ENCODE data around the gene MASP1. TPM values are rescaled to one million over a fixed set of nuclear protein-coding genes. Genes with fewer than 3 reads are reported as not detected.

MASP1 gene
- total RNA-seq, 1 experiment from 2014 or later: 1.0 TPM

DNA sequence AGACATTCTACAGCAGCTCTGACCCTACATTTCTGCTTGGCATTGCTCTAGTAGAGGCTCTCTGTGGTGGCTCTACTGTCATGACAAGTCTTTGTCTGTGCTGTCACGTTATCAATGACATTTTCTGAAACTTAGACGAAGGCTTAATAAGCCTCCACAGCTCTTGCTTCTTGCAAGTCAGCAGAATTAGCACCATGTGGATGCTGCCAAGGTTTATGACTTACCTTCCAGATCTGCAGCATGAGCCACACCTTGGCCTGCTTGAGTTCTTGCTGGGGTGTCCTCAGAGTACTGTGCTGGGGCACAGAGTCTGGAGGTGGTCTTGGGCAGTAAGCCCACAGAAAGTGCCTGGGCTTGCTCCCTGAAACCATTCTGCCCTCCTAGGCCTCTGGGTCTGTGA is 84.5 kb downstream of the MASP1 start:
- Histone ChIP-seq H3K9ac (ENCODE audit: extremely low read depth, insufficient read length, low read length) (no peak overlapping the region), H2AK5ac (ENCODE audit: insufficient read length, low read length) (no peak overlapping the region), H3K79me1 (ENCODE audit: insufficient read depth, low read depth, low read length, poor library complexity, severe bottlenecking) (no peaks in the 10 kb centered on the region), H2BK20ac (ENCODE audit: low read depth, low read length, poor library complexity, severe bottlenecking) (no peak overlapping the region), H2BK15ac (ENCODE audit: low read depth, low read length) (no peak overlapping the region), H3K79me2 (ENCODE audit: insufficient read depth, low read length) (no peaks in the 10 kb centered on the region), H4K8ac (replicated peaks; ENCODE audit: insufficient read length, low read depth, low read length) (no peak overlapping the region), H3K27me3 (ENCODE audit: insufficient read depth, low read length) (no peaks in the 10 kb centered on the region), H4K5ac (ENCODE audit: insufficient read length, low read depth, low read length) (no peak overlapping the region), H3K4me2 (ENCODE audit: insufficient read depth, insufficient read length, low read length) (no peak overlapping the region), H3K56ac (ENCODE audit: insufficient read length, low read depth, low read length) (no peak overlapping the region), H3K14ac (ENCODE audit: insufficient read depth, low read length) (no peak overlapping the region), H3K27ac (ENCODE audit: insufficient read length, low read depth, low read length) (no peak overlapping the region), H3K23me2 (ENCODE audit: insufficient read length, low read depth, low read length, poor library complexity, severe bottlenecking) (no peaks in the 10 kb centered on the region), H2BK12ac (ENCODE audit: insufficient read length, low read depth, low read length) (no peak overlapping the region), H2AFZ (ENCODE audit: low read length) (no peak overlapping the region), H4K91ac (ENCODE audit: insufficient read length, low read depth, low read length) (no peak overlapping the region), H3K4me1 (ENCODE audit: insufficient read depth, low read length) (peaks cover 8% of the 10 kb centered on the region; the same call in 1 of the 2 replicates), H3K4ac (ENCODE audit: low read depth, low read length) (no peak overlapping the region), H2BK5ac (ENCODE audit: insufficient read length, low read length) (no peak overlapping the region), H3K18ac (ENCODE audit: insufficient read length, low read depth, low read length) (no peak overlapping the region), H2BK120ac (ENCODE audit: low read depth, low read length, poor library complexity, severe bottlenecking) (no peak overlapping the region), H4K20me1 (ENCODE audit: control insufficient read depth, insufficient read depth, insufficient read length) (no peaks in the 10 kb centered on the region), H3T11ph (ENCODE audit: low read length) (no peak overlapping the region), H3K9me3 (ENCODE audit: control insufficient read depth, low read depth, low read length) (peaks cover 23% of the 10 kb centered on the region), H3K23ac (ENCODE audit: insufficient read length, low read depth, low read length) (no peak overlapping the region)
- peaks cover 22 to 26% of the 10 kb centered on the region in 2 experiments for H3K9me3 Mint-ChIP-seq
- no peaks in the 10 kb centered on the region; the same call in 1 of the 2 replicates for H3K27me3 Mint-ChIP-seq (ENCODE audit: low read depth)
- TF ChIP-seq, protein P1, sequence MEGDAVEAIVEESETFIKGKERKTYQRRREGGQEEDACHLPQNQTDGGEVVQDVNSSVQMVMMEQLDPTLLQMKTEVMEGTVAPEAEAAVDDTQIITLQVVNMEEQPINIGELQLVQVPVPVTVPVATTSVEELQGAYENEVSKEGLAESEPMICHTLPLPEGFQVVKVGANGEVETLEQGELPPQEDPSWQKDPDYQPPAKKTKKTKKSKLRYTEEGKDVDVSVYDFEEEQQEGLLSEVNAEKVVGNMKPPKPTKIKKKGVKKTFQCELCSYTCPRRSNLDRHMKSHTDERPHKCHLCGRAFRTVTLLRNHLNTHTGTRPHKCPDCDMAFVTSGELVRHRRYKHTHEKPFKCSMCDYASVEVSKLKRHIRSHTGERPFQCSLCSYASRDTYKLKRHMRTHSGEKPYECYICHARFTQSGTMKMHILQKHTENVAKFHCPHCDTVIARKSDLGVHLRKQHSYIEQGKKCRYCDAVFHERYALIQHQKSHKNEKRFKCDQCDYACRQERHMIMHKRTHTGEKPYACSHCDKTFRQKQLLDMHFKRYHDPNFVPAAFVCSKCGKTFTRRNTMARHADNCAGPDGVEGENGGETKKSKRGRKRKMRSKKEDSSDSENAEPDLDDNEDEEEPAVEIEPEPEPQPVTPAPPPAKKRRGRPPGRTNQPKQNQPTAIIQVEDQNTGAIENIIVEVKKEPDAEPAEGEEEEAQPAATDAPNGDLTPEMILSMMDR (conservative IDR thresholded peaks at IDR 0.05): no peak
- peaks cover 9 to 33% (median 25%) of the 10 kb centered on the region in 3 experiments for H3K36me3 Mint-ChIP-seq (ENCODE audit: insufficient read depth in 1 of 3, low read depth in 3 of 3)
- H3K27ac Mint-ChIP-seq: no peak overlapping the region
- WGBS (ENCODE audit: extremely low coverage, insufficient read length, low lambda C conversion rate): no CpG with 5 or more reads among the region's 2 CpGs
- DNase-seq: no peak
- no peak overlapping the region for H3K4me3 Mint-ChIP-seq
- H3K4me1 Mint-ChIP-seq: peaks cover 16 to 35% of the 10 kb centered on the region in 2 experiments

All from H9 (cell line).